Skeletal muscle cell (primary cell): ENCODE data around the gene SH3RF2.
"Not testable (repeated sequence)": the region's sequence is repeated elsewhere in the genome, so short reads cannot be mapped to it uniquely, and the experiment has no call there.

Experiments
- DNase-seq: peaks from one replicate; pipeline ENCODE4 v3.0.0-alpha.2; 2010; ENCODE audit warnings: low read depth
- H3K4me3 ChIP-seq: 2 replicates; pipeline ENCODE4 v1.5.1; 2011; ENCODE audit warnings: low read depth, mild to moderate bottlenecking, control low read depth, low read length, moderate library complexity

SH3RF2 gene

GRCh38 chr5:146098047-146098446, 161.7 kb downstream of the SH3RF2 start:
- DNase-seq, result no peak
- H3K4me3 ChIP-seq, result no peak overlapping the region

DNA sequence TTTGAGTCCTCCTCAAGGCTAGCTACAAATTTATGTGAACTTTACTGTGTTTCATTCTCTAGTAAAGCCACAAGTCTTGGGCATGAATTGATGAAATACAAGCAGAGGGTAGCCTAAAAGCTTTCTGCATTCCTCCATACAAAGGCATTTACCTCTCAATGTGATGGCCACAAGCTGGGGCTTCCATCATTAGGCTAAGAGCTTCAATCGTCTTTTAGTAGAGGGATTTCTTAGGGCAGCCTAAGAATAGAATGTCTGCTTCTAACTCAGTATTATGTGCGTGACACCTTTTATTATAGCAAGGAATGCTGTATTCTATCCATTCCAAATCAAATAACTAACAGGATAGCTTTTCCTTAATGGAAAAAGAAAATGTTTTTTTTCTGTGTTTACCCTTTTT, 165.3 kb downstream of the SH3RF2 start:
- DNase-seq, result no peak
- H3K4me3 ChIP-seq, result no peak overlapping the region

DNA sequence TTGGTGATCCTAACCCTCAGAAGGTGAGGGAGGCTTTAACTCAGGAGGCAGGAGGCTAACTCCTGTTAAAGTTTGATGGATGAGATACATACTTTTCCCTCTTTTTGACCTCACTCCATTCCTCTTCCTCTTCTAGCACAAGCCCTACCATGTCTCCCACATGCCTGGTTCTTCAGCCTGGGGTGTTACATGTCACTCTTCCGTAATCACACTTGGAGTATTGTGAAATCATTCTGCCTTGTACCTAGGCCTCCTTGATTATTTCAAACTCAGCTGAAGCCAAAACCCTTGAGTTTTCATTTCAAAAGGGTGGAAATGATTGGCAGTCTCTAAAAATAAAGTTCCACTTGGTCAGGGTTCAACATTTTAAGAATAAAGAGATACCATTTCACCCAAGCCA, 167.2 kb downstream of the SH3RF2 start:
- no peak overlapping the region for H3K4me3 ChIP-seq
- DNase-seq, result peak; percentile 28

GRCh38 chr5:146105477-146105876, 169.1 kb downstream of the SH3RF2 start, which contains the start of gene PLAC8L1:
TSS of gene PLAC8L1 (minus strand) at chr5:146105577. CDS start at chr5:146104311, 1,266 bp downstream.
- DNase-seq, result no peak
- H3K4me3 ChIP-seq, result no peak within 1 kb of the TSS

- no peak for DNase-seq
- H3K4me3 ChIP-seq, result no peak overlapping the region
Observed at GRCh38 chr5:146107901-146108300, 171.5 kb downstream of the SH3RF2 start.

GRCh38 chr5:146108870-146109269, 172.5 kb downstream of the SH3RF2 start:
- not testable (repeated sequence) for H3K4me3 ChIP-seq, DNase-seq

GRCh38 chr5:146109379-146109778, 173.0 kb downstream of the SH3RF2 start:
- no peak overlapping the region for H3K4me3 ChIP-seq
- no peak for DNase-seq

DNA sequence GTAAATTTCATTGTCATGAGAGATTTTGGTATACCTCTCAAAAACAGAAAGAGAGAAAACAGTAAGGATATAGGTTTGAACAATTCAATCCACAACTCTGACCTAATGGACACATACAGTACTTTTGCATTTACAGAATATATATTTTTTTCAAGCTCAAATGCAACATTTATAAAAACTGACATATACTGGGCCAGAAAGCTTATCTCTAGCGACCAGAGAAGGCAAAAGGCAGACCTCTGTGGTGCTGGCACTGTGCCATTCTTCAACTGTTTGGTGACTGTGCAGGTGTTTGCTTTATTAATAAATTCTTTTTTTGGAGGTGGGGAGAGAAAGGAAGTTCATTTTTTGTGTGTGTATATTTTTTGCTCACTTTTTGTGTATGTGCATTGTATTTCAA, 175.0 kb downstream of the SH3RF2 start:
- H3K4me3 ChIP-seq, result no peak overlapping the region
- no peak for DNase-seq

- no peak for DNase-seq
- H3K4me3 ChIP-seq, result no peak overlapping the region
Observed at GRCh38 chr5:146112476-146112875, 176.1 kb downstream of the SH3RF2 start.
